GM21367 (cell line): Measurements from ENCODE around the gene COL6A2.
"Not testable (repeated sequence)": the region's sequence is repeated elsewhere in the genome, so short reads cannot be mapped to it uniquely, and the experiment has no call there.

Experiments
- ATAC-seq: cut with Tn5 transposase; IDR thresholded peaks from one replicate; pipeline ENCODE4 v1.9.1; 2021; ENCODE audit not compliant: unreplicated experiment

Gene COL6A2

GRCh38 chr21:46093668-46094400, 4.1 kb upstream of the COL6A2 start:
- ATAC-seq: no peak

DNA sequence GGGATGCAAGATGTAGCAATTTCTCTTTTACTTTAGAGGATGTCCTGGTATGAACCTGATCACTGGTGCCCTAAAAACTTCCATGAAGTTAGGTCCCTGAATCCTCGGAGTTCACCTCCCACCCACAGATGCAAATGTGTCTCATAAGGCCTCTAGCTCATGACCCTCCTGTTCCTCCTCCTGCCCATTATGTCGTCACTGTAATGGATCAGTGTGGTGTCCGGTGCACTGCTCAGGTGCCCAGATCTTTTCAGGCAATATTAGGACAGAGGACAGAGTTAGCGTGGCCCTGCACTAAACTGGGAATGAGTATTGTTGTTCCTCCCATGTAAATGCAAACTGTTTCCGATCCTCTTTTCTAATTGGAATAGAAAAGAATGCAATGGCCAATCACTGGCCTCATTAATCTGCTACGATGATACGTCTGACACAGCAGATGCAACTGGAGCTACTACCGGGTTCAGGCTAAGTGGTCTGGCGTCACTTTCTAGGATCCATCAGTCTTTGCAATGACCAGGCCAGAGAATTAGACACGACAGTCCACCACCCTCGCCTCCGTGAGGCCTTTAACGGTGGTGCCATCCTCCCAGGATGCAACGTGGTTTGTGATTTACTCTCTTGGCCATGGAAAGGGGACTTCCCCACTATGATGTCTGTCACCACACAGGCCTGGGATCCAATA, 3.4 kb upstream of the COL6A2 start:
- ATAC-seq: no peak

DNA sequence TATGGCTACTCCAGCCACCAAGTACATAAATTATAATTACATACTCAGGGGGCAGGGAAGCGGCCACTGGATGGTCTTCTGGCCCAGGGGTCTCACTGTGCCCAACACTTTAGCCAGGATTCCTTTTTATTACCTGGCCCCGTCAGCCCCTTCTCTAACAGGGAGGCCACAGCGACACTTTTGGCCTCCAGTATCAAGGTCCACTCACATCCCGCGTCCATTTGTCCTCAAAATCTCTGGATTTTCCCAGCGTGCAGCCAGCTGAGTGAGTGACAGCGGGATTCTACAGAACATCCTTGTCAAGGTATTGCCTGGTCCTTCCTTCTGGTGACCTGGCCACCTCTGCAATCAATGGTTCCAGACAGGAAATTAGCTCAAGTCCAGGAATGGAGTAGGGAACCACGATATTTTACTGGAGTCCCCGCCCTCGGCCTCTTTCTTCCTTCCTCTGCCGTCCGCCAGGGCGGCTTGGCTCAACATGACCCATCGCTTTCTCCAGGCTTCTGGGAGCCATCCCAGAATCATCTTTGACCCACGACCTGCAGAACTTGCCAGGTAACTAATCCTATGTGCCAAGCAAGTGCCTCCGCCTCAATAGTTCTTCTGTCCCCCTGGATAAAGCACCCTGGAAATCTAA, 2.7 kb upstream of the COL6A2 start:
- ATAC-seq: no peak

DNA sequence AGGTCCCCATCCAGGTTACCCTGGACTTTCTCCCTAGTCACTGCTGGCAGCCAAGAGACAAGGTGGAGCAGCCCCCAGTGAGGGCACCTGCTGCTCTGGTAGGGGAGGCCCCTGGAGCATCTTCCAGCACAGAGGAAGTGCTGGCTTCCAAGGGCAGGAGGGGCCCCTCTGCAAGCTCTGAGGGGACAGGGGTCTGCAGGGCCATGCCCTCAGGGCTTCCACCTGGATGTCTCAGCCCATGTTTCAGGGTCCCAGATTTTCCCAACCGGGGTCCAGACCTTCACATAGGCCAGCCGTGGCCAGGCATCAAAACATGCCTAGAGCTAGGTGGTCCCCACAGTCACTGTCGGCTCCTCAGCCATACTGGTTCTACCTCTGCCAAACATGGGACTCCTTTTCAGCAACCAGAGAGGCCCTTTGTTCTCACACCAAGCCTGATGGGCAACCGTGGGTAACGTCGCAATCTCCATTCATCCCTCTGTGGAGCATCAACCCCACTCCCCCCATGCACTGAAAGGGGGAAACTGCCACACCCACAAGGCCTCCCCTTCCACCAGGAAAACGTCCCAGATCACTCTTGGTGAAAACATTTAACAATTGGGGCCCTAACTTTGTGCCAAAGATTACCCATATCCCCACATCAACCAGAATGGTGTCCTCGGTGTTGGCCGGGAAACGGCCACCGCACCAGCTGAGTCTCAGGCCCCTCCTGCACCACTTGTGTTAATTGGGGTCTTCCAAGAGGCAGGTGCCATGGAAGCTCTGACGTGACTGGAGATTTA, 1.9 kb upstream of the COL6A2 start:
- ATAC-seq: no peak

DNA sequence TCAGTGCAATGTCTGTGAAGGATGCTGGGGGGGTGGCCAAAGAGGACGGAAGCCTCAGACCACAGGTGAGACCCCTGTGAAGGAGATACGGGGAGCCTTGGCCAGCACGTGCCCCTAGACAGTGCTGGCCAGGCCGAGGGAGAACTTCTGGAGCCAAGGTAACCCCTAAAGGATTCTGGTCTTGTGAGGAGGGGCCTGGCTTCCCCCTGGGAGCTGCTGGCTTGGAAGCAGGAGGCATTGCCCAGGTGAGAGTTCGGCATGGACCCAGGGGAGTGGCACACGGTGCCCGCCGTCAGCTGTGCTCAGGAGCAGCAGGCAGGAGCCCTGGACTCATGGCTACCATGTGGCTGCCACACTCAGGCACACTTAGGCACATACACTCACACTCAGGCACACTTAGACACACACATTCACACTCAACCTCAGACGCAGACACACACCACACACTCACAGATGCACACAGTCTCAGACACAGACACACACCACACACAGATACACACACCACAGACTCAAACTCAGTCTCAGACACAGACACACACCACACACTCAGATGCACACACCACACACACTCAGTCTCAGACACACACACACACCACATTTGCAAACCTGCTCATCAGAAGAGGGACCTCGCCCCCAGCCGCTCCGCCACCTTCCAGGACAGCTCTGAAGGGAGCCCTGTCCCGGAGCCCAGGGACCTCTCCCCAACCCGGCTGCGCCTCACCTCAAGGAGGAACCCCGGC, 1.1 kb upstream of the COL6A2 start:
- no peak for ATAC-seq

DNA sequence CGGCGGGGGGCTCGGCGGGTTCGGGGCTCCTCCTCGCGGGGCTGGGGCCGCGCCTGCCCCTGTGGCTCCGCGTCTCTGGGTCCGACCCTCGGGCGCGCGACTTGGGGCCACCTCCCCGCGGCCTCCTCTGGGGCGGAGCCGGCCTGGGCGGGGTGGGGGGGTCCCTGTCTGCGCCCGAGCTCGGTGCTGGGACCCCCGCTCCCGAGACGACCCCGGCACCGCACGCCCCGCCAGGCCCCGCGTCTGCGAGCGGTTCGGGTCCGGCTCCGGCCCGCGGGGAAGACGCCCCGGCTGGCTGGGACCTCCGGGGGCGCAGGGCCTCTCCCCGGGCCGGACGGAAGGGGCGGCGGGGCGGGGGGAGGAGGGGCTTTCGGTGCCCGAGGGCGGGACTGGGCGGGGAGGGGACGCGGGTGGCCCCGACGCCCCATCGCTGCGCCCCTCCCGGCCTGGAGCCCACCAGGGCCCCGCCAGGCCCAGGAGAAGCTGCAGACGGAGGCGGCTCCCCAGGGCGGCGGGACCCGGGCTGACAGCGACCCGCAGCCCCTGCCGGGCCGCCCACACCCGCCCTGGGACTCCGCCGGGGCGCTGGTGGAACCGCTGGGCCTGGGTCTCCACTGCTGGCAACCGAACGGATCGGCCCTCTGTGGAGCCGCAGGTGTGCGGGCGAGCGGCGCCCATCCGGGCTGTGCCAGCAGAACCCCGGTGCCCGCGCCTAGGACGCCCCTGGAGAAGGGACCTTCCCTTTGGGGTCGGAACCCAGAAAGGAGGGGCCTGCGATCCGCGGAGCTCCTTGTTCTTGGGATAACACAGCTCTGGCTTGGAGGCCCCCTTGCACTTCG, 610 bp downstream of the COL6A2 start:
- ATAC-seq: no peak

DNA sequence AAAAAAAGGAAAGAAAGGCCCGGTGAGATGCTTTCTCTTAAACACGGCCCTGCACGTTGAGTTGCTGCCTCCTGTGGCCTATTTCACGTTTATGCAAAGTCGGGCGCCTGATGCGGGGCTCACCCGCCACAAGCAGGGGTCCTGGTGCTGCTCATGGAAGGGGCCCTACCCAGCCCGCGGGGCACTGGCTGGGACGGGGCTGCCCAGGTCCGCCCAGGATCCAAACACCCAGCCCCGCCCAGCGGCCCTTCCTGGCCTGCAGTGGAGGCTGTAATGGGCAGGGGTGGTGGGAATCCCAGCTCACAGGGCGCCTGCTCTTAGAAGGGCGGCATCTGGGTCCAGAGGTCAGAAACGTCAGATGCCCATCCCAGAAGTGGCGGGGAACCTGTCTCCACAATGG, 1.6 kb downstream of the COL6A2 start:
- no peak for ATAC-seq

DNA sequence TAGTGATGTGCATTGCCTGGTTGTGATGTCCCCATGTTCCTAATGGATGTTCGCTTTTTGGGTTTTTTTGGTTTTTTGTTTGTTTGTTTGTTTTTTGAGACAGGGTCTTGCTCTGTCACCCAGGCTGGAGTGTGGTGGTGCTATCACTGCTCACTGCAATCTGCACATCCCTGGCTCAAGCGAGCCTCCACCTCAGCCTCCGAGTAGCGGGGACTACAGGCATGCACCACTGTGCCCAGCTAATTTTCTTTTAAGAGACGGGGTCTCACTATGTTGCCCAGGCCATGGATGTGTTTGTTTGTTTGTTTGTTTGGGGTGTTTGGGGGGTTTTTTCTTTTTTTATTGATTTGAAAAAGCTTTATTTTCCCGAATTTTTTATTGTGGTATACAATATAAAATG, 2.1 kb downstream of the COL6A2 start:
- no peak for ATAC-seq

GRCh38 chr21:46100426-46100825, 2.5 kb downstream of the COL6A2 start:
- no peak for ATAC-seq

DNA sequence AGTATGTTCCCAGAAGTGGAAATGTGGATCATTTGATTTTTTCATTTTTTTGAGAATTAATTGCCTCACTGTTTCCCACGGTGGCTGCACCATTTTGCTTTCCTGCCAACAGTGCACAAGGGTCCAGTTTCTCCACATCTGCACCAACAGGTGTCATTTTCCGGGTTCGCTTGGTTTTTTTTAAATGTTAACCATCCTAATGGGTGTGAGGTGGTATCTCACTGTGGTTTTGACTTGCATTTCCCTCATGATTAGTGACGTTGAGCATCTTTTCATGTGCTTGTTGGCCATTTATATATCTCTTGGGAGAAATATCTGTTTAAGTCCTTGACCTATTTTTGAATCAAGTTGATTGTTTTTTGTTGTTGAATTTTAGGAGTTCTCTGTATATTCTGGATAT, 3.0 kb downstream of the COL6A2 start:
- ATAC-seq: no peak

DNA sequence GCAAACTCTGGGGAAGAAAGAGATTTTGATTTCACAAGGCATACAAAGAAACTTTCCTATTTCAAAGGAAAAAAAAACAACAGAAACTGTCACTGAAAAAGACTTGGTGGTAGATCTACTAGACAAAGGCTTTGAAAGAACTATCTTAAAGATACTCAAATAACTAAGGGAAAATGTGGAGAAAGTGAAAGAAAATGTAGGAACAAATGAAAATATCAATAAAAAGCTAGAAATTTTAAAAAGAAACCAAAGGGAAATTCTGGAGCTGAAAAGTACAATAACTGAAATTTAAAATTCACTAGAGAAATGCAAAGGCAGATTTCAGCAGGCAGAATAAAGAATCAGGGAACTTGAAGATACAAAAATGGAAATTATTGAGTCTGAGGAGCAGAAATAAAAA, 6.2 kb downstream of the COL6A2 start:
- no peak for ATAC-seq

- not testable (repeated sequence) for ATAC-seq
Observed at GRCh38 chr21:46107376-46107775, 9.5 kb downstream of the COL6A2 start.

GRCh38 chr21:46108827-46109312, 11.0 kb downstream of the COL6A2 start:
- no peak for ATAC-seq

DNA sequence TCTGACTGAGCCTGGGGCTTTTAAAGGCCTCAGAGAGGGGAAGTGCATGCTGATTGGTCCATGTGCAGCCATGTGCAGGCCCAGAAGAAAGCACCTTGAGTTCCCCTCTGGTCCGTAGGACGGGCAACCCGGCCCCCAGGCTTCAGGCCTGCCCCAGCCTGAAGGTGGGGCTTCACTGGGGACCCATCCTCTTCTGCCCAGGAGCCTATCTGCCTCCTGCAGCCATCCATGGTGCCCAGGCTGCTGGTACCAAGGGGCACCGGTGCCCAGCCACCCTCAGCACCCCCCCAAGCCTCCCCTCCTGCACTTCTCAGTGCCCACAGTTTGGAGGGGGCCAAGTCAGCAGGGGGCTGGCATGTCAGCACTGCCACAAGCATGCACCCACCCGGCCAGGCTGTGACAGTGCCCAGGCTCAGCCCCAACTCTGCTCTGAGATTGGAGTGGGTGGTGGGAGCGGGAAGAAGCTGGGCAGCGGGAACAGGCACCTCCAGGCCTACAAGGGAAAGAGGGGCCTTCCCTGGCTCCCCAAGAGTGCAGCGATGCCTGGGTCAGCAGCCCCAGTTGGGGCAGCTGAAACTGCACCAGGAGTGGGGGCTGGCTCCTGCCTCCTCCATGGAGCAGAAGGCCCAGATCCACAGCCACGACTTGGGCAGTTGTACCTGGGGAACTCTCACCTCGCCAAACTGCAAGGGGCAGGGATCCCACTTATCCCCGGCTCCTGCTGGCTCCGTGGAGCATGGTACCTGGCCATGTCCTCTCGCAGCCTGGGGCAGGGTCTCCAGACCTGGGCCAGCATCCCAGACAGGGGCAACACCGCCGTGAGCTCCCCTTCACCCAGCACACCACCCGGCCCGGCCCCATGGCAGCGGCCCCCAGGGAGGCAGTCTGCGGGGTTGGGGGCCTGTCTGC, 11.7 kb downstream of the COL6A2 start:
- no peak for ATAC-seq

DNA sequence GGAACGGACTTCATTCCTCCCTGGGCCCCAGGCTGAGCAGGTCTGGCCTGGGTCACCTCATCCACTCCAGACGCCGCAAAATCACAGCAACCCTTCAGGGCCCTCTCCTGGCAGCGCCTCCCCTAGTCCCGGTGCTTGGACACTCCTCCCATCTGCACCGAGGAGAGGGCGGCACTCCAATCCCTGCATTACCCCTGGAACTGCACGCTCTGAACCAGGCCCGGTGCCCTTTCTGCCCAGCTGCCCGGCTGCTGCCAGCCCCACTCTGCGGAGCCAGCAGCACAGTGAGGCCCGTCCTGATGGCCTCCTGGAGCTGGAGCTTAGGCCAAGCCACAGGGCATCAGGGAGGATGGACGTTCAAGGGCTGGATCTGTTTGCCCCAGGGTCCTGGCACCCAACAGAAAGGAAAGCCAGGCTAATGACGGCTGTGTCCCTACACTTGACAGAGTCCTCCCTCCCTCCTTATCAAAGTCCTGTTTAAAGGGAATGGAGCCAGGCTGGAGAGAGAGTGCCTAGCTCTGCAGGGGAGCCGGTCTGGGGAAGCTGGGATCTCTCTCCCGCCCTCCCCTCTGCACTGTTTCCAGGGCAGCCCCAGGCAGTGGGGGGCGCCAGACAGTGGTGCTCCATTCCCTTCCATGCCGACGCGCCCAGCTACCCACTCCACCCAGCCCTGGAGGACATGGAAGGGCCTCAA, 12.7 kb downstream of the COL6A2 start:
- ATAC-seq: no peak

GRCh38 chr21:46111193-46111571, 13.3 kb downstream of the COL6A2 start:
- ATAC-seq: no peak

DNA sequence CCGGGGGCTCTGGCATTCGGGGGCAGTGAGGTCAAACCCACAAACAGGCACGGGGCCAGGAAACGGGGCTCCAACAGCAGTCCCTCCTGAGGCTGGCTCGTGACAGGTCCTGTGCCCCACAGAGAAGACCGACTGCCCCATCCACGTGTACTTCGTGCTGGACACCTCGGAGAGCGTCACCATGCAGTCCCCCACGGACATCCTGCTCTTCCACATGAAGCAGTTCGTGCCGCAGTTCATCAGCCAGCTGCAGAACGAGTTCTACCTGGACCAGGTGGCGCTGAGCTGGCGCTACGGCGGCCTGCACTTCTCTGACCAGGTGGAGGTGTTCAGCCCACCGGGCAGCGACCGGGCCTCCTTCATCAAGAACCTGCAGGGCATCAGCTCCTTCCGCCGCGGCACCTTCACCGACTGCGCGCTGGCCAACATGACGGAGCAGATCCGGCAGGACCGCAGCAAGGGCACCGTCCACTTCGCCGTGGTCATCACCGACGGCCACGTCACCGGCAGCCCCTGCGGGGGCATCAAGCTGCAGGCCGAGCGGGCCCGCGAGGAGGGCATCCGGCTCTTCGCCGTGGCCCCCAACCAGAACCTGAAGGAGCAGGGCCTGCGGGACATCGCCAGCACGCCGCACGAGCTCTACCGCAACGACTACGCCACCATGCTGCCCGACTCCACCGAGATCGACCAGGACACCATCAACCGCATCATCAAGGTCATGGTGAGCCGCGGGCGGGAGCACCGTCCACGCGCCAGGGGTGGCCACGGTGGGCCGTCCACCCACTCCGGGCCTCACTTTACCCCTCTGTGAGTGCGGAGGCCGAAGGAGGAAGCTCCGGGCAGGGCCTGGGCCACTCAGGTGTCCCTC, 14.2 kb downstream of the COL6A2 start:
- no peak for ATAC-seq
